Left lung (tissue), 10 donors: ENCODE data around the gene CPNE7. TPM values are rescaled to one million over a fixed set of nuclear protein-coding genes. Genes with fewer than 3 reads are reported as not detected.

Experiments used
- ATAC-seq: fragments of 200-7000 bp; cut with Tn5 transposase; one replicate; pipeline ENCODE4 v1.9.1; 2020; ENCODE audit warnings: moderate library complexity
- DNase-seq, 4 donors: peaks; one replicate each; pipeline ENCODE4 v3.0.0-alpha.2; 2013 to 2020
- H3K27ac ChIP-seq, 2 donors: fragments of 200-600 bp; sonication (generic) in 1 of 2; one replicate each; pipeline versions ENCODE4 v1.5.0 to v1.8.0; 2020 to 2021
- H3K27me3 ChIP-seq, 2 donors: fragments of 200-600 bp; sonication (generic) in 1 of 2; one replicate each; pipeline versions ENCODE4 v1.5.0 to v1.8.0; 2020 to 2021
- H3K36me3 ChIP-seq, 2 donors: fragments of 200-600 bp; sonication (generic) in 1 of 2; one replicate each; pipeline versions ENCODE4 v1.5.0 to v1.8.0; 2020 to 2021
- H3K4me1 ChIP-seq, 2 donors: fragments of 200-600 bp; one replicate each; pipeline ENCODE4 v1.8.0; 2021
- H3K4me3 ChIP-seq, 2 donors: fragments of 200-600 bp; sonication (generic) in 1 of 2; one replicate each; pipeline versions ENCODE4 v1.5.0 to v1.8.0; 2020 to 2021; ENCODE audit warnings: mild to moderate bottlenecking in 1 of 2
- H3K9me3 ChIP-seq, 2 donors: fragments of 200-600 bp; sonication (generic) in 1 of 2; one replicate each; pipeline versions ENCODE4 v1.5.0 to v1.8.0; 2020 to 2021
- intact Hi-C, 2 donors: fragments of 100-400 bp; cut with DNase I; formaldehyde crosslinking; loops; one replicate each; pipeline versions ENCODE4 v1.11.2 to v1.14.2; 2022
- polyA plus RNA-seq, 6 donors: library from polyadenylated mRNA; unstranded; fragments of 120-200 nt; gene quantifications; one replicate each; pipeline ENCODE4 v1.2.1, GENCODE V29; 2013; ENCODE audit not compliant: insufficient read length in 6 of 6
- total RNA-seq, 2 donors: library from RNA; stranded (reverse); fragmentation: NEBNext Ultra II Directional; extraction: Animal tissue kit (Norgen Biotek cat#: 25700); gene quantifications; one replicate each; pipeline ENCODE4 v1.2.1, GENCODE V29; 2021
- TF ChIP-seq, protein P1 (sequence below), 2 donors: fragments of 200-600 bp; sonication (generic) in 1 of 2; IDR thresholded peaks; one replicate each; pipeline versions ENCODE4 v1.5.0 to v1.8.0; 2021; ENCODE audit warnings: antibody characterized with exemption in 2 of 2
- donor health status: DM: no; HTN: yes; CAD: no.
- donor health status: DM: no; HTN: no; CAD: no.

CPNE7 gene
- total and polyA plus RNA-seq, 8 donors: 0.26 to 1.3 (median 0.36) TPM; not detected in 1

DNA sequence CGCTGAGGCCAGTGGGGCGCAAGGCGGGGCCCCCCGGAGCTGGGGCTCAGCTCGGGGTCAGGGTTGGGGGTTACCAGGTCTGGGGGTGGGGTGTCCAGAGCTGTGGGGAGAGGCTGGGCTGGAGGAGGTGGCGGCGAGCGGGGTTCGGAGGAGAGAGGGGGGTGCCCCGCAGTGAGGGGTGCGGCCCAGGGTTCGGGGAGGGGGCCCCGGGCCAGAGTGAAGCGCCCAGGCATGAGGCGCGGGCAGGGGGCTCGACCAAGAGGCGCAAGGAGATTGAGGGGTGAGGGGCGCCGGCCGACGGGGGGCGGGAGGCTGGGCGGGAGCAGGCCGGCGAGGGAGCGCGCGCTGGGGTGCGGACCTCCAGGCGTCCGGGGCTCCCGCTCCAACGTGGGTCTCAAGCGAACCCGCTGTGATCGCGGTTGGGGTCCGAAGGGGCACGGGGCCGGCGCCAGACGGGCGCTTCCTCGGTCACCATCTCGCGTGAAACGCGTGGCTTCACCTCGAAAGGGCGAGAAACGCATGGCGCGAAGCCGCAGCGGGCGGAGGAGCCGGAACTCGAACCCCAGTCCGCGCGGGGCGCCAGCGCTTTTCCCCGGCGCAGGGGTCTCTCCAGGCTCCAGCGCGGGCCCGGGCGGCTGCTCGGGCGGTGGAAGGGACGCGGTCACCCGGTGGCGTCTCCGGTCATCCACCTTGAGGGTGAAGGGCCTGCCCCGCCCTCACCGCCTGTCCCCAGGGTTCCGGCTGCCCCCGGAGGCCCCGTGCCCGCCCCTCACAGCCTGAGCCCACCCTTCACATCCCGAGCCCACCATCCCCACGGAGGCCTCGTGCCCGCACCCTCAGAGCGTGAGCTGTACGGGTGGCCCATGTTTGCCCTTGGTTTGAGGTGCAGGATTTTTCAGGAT is 846 bp downstream of the CPNE7 start:
- TF ChIP-seq, protein P1, sequence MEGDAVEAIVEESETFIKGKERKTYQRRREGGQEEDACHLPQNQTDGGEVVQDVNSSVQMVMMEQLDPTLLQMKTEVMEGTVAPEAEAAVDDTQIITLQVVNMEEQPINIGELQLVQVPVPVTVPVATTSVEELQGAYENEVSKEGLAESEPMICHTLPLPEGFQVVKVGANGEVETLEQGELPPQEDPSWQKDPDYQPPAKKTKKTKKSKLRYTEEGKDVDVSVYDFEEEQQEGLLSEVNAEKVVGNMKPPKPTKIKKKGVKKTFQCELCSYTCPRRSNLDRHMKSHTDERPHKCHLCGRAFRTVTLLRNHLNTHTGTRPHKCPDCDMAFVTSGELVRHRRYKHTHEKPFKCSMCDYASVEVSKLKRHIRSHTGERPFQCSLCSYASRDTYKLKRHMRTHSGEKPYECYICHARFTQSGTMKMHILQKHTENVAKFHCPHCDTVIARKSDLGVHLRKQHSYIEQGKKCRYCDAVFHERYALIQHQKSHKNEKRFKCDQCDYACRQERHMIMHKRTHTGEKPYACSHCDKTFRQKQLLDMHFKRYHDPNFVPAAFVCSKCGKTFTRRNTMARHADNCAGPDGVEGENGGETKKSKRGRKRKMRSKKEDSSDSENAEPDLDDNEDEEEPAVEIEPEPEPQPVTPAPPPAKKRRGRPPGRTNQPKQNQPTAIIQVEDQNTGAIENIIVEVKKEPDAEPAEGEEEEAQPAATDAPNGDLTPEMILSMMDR (IDR thresholded peaks at IDR 0.05): no peak
- Histone ChIP-seq H3K36me3 (no peaks in the 10 kb centered on the region), H3K9me3 (no peaks in the 10 kb centered on the region), H3K27me3 (peaks cover 26 to 62% of the 10 kb centered on the region in 2 donors), H3K27ac (no peak overlapping the region), H3K4me3 (no peak overlapping the region), H3K4me1 (peaks cover 7 to 19% of the 10 kb centered on the region in 2 donors)
- ATAC-seq (no peak), DNase-seq (no peak)
- intact Hi-C loops: no loop called here

DNA sequence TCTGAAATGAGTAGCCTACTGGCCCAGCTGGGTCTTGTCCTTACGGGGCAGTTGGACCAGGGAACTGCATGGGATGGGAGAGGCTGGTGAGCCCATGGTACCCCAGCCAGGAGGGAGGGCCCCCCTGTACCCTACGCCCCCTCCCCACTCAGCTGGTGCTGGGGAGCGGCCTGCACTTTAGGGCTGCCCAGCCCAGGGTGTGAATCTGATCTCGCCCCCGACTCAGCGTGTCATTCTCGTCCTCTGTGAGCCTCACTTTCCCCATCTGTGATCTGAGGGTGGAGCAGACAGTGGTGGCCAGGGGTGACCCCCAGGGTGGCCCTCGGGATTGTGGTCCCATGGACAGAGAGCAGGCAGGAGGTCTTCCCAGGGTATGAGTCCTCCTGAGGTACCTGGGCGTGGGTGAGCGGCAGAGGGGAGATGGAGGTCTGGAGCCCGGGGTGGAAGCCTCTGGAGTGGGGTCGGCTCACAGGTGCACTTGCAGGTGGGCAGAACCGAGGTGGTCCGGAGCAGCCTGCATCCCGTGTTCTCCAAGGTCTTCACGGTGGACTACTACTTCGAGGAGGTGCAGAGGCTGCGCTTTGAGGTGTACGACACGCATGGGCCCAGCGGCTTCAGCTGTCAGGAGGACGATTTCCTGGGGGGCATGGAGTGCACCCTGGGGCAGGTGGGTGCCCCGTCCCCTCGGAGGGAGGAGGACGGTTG is 1.6 kb downstream of the CPNE7 start:
- Histone ChIP-seq H3K36me3 (no peaks in the 10 kb centered on the region), H3K9me3 (no peaks in the 10 kb centered on the region), H3K4me3 (no peak overlapping the region), H3K27me3 (peaks cover 26 to 55% of the 10 kb centered on the region in 2 donors), H3K4me1 (peaks cover 10 to 25% of the 10 kb centered on the region in 2 donors), H3K27ac (no peak overlapping the region)
- TF ChIP-seq, protein P1 (IDR thresholded peaks at IDR 0.05): no peak
- intact Hi-C loops: no loop called here
- ATAC-seq (no peak), DNase-seq (no peak)

DNA sequence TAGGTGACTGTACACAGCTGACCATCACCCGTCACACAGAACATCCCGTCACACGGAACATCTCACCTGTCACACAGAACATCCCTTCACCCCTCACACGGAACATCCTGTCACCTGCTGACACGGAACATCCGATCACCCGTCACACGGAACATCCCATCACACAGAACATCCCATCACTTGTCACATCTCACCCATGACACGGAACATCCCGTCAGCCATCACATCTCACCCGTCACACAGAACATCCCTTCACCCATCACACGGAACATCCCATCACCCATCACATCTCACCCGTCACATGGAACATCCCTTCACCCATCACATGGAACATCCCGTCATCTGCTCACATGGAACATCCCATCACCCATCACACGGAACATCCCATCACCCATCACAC is 3.8 kb downstream of the CPNE7 start:
- Histone ChIP-seq H3K27me3 (peaks cover 22 to 34% of the 10 kb centered on the region in 2 donors), H3K9me3 (no peaks in the 10 kb centered on the region), H3K4me3 (no peak overlapping the region), H3K4me1 (peaks cover 10 to 31% of the 10 kb centered on the region in 2 donors), H3K36me3 (no peaks in the 10 kb centered on the region), H3K27ac (no peak overlapping the region)
- TF ChIP-seq, protein P1 (IDR thresholded peaks at IDR 0.05): no peak
- ATAC-seq (no peak), DNase-seq (no peak)
- intact Hi-C loops: no loop called here

DNA sequence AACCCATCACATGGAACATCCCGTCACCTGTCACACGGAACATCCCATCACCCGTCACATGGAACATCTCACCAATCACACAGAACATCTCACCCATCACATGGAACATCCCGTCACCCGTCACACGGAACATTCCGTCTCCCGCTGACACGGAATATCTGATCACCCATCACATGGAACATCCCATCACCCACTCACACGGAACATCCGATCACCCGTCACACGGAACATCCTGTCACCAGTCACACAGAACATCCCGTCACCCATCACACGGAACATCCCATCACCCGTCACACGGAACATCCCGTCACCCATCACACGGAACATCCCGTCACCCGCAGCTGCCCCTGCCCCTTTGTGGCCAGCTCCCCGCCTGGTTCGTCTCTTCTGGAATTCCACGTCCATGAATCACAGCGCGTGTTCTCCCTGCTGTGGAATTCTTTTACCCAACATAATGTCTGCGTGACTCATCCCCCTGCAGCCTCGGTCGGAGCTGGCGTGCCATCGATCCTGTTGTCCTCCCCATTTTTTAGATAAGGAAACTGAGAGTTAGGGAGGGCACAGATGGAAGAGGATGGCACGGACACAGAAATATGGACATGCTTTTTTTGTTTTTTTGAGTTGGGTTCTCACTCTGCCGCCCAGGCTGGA is 5.6 kb downstream of the CPNE7 start:
- ATAC-seq: peak; percentile 18
- Histone ChIP-seq H3K4me3 (no peak overlapping the region), H3K36me3 (no peaks in the 10 kb centered on the region), H3K27ac (no peak overlapping the region), H3K9me3 (no peaks in the 10 kb centered on the region), H3K27me3 (peaks cover 10 to 16% of the 10 kb centered on the region in 2 donors), H3K4me1 (peaks cover 3 to 14% of the 10 kb centered on the region in 2 donors)
- peak in 1 of 4 donors; percentile 50 for DNase-seq
- TF ChIP-seq, protein P1 (IDR thresholded peaks at IDR 0.05): no peak
- intact Hi-C loops: no loop called here
